Esophagus muscularis mucosa (tissue), 4 donors: ENCODE measurements around the gene AKR1C2. TPM values are rescaled to one million over a fixed set of nuclear protein-coding genes. Genes with fewer than 3 reads are reported as not detected.

Source experiments
- DNase-seq: peaks from one replicate; pipeline ENCODE4 v3.0.0-alpha.2; 2017; ENCODE audit errors: extremely low spot score
- H3K27ac ChIP-seq, 4 donors: fragments of 200-600 bp; sonication (generic); replicated peaks in 1 of 4; 1 replicate in 3 of 4; 2 replicates in 1 of 4; pipeline ENCODE4 v1.5.1; 2016 to 2019; ENCODE audit warnings: mild to moderate bottlenecking in 1 of 4
- H3K27me3 ChIP-seq, 4 donors: fragments of 200-600 bp; sonication (generic); one replicate each; pipeline versions ENCODE4 v1.5.1 to v1.6.0; 2016 to 2019
- H3K36me3 ChIP-seq, 4 donors: fragments of 200-600 bp; sonication (generic); one replicate each; pipeline ENCODE4 v1.5.1; 2016 to 2019
- H3K4me1 ChIP-seq, 4 donors: fragments of 200-600 bp; sonication (generic); one replicate each; pipeline ENCODE4 v1.5.1; 2016 to 2019
- H3K4me3 ChIP-seq, 4 donors: fragments of 200-600 bp; sonication (generic); 1 replicate in 2 of 4; 2 replicates in 2 of 4; pipeline ENCODE4 v1.5.1; 2016 to 2019; ENCODE audit warnings: mild to moderate bottlenecking in 4 of 4, moderate library complexity in 1 of 4
- H3K9me3 ChIP-seq, 4 donors: fragments of 200-600 bp; sonication (generic); 1 replicate in 3 of 4; 2 replicates in 1 of 4; pipeline ENCODE4 v1.5.1; 2016 to 2019
- EP300 ChIP-seq: sonication (generic); formaldehyde crosslinking; IDR thresholded peaks from one replicate; pipeline ENCODE4 v1.6.1; 2017; ENCODE audit warnings: antibody characterized with exemption
- POLR2A ChIP-seq: fragments of 450-650 bp; IDR thresholded peaks from one replicate; pipeline ENCODE4 v1.6.1; 2017; ENCODE audit warnings: antibody characterized with exemption, moderate library complexity, mild to moderate bottlenecking, low read depth
- POLR2AphosphoS5 ChIP-seq, 2 donors: sonication (generic); formaldehyde crosslinking; IDR thresholded peaks; one replicate each; pipeline ENCODE4 v1.6.1; 2017; ENCODE audit warnings: antibody characterized with exemption in 2 of 2
- WGBS: methylation state at CpG from one replicate; pipeline ENCODE4 v1.1.5; 2018; 5-methylcytosine and 5-hydroxymethylcytosine counted together
- intact Hi-C: fragments of 100-400 bp; cut with DNase I; formaldehyde crosslinking; loops from one replicate; pipeline ENCODE4 v1.15.1; 2023
- total RNA-seq, 4 donors: library from RNA; depleted of rRNA; stranded (reverse); fragments of >200 nt; gene quantifications; one replicate each; pipeline versions ENCODE4 v1.1.0 to v1.2.1, GENCODE V29; 2016
- TF ChIP-seq, protein P1 (sequence below), 3 experiments: fragments of 200-600 bp in 2 of 3; fragments of 450-650 bp in 1 of 3; sonication (generic) in 2 of 3; IDR thresholded peaks; one replicate each; pipeline ENCODE4 v1.5.1; 2017 to 2019; ENCODE audit warnings: antibody characterized with exemption in 3 of 3, mild to moderate bottlenecking in 2 of 3, moderate library complexity in 1 of 3

Gene AKR1C2
- total RNA-seq, 4 donors from 2014 or later: 7.9 to 12.7 (median 9.6) TPM

DNA sequence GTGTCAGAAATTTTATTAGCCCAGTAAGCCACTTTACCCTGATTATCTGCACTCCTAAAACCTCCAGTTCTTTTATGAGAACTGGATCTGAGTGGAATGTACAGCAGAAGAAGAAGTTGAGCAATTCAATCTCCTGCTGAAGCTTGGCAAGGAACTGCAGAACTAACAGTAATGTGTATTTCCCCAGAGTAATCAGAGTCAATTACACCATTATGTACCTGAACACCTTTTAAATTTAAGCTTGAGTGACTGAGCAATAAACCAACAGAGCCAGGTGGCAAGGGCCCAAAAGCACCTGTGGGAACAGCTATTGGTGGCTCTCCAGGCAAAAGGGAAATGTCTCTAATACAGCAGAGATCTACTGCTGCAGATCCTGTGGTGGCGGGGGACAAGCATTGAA is 40.1 kb upstream of the AKR1C2 start:
- Histone ChIP-seq H3K27me3 (no peaks in the 10 kb centered on the region), H3K27ac (no peak overlapping the region), H3K36me3 (no peaks in the 10 kb centered on the region), H3K9me3 (no peaks in the 10 kb centered on the region), H3K4me1 (peaks cover 0 to 6% (median 3%) of the 10 kb centered on the region in 4 donors), H3K4me3 (no peak overlapping the region)
- DNase-seq: no peak
- intact Hi-C loops: no loop called here
- no peak for TF ChIP-seq EP300
- TF ChIP-seq POLR2A: no peak
- no peak for TF ChIP-seq POLR2AphosphoS5 (IDR thresholded peaks at IDR 0.05)
- TF ChIP-seq, protein P1, sequence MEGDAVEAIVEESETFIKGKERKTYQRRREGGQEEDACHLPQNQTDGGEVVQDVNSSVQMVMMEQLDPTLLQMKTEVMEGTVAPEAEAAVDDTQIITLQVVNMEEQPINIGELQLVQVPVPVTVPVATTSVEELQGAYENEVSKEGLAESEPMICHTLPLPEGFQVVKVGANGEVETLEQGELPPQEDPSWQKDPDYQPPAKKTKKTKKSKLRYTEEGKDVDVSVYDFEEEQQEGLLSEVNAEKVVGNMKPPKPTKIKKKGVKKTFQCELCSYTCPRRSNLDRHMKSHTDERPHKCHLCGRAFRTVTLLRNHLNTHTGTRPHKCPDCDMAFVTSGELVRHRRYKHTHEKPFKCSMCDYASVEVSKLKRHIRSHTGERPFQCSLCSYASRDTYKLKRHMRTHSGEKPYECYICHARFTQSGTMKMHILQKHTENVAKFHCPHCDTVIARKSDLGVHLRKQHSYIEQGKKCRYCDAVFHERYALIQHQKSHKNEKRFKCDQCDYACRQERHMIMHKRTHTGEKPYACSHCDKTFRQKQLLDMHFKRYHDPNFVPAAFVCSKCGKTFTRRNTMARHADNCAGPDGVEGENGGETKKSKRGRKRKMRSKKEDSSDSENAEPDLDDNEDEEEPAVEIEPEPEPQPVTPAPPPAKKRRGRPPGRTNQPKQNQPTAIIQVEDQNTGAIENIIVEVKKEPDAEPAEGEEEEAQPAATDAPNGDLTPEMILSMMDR (IDR thresholded peaks at IDR 0.05): no peak
- 85% methylated on average over 1 of the region's 1 CpG for WGBS

DNA sequence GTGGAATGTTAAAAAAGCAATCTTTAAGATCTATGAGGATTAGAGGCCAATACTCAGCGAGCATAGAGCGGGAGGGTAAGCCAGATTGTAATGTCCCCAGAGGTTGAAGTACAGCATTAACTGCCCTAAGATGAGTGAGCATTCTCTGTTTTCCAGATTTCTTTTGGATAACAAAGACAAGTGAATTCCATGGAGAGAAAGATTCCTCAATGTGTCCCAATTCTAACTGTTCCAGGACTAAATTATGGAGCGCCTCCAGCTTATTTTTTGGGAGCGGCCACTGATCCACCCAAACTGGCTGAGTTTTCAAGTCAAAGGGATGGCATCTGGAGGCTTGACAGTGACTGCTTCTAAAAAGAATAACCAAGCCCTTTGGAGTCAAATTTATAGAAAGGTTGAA is 39.3 kb upstream of the AKR1C2 start:
- H3K27me3 ChIP-seq: no peaks in the 10 kb centered on the region
- no peak for DNase-seq
- no peaks in the 10 kb centered on the region for H3K9me3 ChIP-seq
- TF ChIP-seq EP300: no peak
- TF ChIP-seq, protein P1 (IDR thresholded peaks at IDR 0.05): no peak
- TF ChIP-seq POLR2AphosphoS5 (IDR thresholded peaks at IDR 0.05): no peak
- TF ChIP-seq POLR2A: no peak
- no peak overlapping the region for H3K4me3 ChIP-seq
- H3K27ac ChIP-seq: no peak overlapping the region
- peaks cover 0 to 6% (median 3%) of the 10 kb centered on the region in 4 donors for H3K4me1 ChIP-seq
- H3K36me3 ChIP-seq: no peaks in the 10 kb centered on the region
- intact Hi-C loops: no loop called here
- whole genome bisulfite sequencing: 64% methylated on average over 4 of the region's 4 CpGs

DNA sequence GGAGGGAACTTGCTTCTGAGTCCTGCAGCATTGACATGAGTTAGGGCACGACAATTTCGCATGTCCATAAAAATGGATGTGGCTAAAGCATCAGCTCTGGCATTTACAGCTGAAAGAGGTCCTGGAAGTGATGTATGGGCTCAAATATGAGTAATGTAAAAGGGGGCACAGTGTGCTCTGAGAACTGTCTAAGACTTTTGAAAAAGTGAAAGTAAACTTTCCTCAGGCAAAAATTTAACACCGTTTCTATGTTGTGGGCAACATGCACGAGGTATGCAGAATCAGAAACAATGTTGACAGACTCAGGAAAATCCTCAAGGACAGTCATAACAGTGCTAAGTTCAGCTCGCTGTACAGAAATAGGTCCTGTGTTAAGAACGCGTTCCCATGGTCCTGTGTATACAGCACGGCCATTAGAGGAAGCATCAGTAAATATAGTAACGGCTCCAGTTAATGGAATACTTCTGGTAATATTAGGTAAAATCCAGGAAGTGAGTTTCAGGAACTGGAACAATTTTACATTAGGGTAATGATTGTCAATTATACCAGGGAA is 37.9 kb upstream of the AKR1C2 start:
- TF ChIP-seq EP300: no peak
- TF ChIP-seq, protein P1 (IDR thresholded peaks at IDR 0.05): no peak
- TF ChIP-seq POLR2A: no peak
- no peak for TF ChIP-seq POLR2AphosphoS5 (IDR thresholded peaks at IDR 0.05)
- H3K4me3 ChIP-seq: peak overlapping the region; percentile 4 to 30 (median 8)

DNA sequence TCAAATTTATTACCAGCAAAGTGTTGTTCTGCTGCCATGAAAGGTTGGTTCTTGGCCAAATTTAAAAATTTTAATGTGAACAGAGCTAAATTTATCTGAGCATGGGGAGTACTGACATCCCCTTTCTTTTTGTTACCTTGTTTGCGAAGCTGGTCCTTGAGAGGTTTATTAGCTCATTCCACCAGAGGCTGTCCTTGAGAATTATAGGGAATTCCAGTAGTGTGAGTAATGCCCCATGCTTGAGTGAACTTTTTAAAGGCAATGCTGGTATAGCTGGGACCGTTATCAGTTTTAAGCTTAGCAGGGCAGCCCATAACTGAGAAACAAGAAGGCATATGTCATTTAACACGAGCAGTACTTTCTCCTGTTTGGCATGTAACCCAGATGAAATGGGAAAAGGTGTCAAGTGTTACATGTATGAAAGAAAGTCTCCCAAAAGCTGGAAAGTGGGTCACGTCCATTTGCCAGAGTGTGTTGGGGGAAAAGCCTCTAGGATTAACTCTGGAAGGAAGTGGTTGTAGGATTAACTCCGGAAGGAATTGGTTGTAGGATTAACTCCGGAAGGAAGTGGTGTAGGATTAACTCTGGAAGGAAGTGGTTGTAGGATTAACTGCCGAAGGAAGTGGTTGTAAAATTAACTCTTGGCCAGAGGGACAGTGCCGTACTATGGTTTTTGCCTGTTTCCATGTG is 37.3 kb upstream of the AKR1C2 start:
- TF ChIP-seq POLR2A (no peak), EP300 (no peak), POLR2AphosphoS5 (IDR thresholded peaks at IDR 0.05) (no peak)
- TF ChIP-seq, protein P1 (IDR thresholded peaks at IDR 0.05): no peak
- Histone ChIP-seq H3K27ac (no peak overlapping the region), H3K9me3 (no peaks in the 10 kb centered on the region), H3K36me3 (no peaks in the 10 kb centered on the region), H3K4me3 (peak overlapping the region in 3 of 4 donors; percentile 4 to 30 (median 12)), H3K27me3 (no peaks in the 10 kb centered on the region), H3K4me1 (peaks cover 0 to 6% (median 3%) of the 10 kb centered on the region in 4 donors)
- intact Hi-C loops: no loop called here
- peak; percentile 66 for DNase-seq
- 70% methylated on average over 8 of the region's 8 CpGs for WGBS

More for the DNA sequence above, 37.9 kb upstream of the AKR1C2 start:
- H3K27ac ChIP-seq: peak overlapping the region in 1 of 4 donors; percentile 13
- peak; percentile 79 for DNase-seq
- WGBS: 71% methylated on average over 9 of the region's 9 CpGs
- peaks cover 0 to 6% (median 3%) of the 10 kb centered on the region in 4 donors for H3K4me1 ChIP-seq
- H3K27me3 ChIP-seq: no peaks in the 10 kb centered on the region
- intact Hi-C loops: no loop called here
- no peaks in the 10 kb centered on the region for H3K36me3 ChIP-seq
- H3K9me3 ChIP-seq: no peaks in the 10 kb centered on the region
